NCI-H774 (cell line): Measurements from ENCODE around the gene TDP2.
"Not testable (repeated sequence)": the region's sequence is repeated elsewhere in the genome, so short reads cannot be mapped to it uniquely, and the experiment has no call there.

Experiments used
- DNase-seq: peaks from one replicate; lab custom pipeline; 2025; lab: John Stamatoyannopoulos, UW

TDP2 gene

DNA sequence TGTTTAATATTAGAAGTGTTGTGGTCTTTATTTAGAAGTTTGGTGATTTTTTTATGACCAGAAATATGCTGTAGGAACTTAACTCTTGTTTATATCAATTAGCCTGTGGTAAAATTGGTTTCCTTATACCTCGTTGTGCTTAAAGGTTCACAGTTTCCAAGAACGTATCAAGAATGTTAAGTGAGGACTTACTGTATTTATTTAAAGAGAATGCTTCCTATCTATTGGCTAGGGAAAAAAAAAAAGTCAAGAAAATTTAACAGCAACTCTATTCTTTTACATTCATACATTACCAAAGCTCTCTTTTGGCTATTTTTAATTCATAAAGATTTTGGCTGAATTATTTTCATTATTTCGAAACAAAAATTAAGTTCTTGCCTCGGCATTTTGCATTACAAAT, 22.3 kb downstream of the TDP2 start:
- DNase-seq = no peak

DNA sequence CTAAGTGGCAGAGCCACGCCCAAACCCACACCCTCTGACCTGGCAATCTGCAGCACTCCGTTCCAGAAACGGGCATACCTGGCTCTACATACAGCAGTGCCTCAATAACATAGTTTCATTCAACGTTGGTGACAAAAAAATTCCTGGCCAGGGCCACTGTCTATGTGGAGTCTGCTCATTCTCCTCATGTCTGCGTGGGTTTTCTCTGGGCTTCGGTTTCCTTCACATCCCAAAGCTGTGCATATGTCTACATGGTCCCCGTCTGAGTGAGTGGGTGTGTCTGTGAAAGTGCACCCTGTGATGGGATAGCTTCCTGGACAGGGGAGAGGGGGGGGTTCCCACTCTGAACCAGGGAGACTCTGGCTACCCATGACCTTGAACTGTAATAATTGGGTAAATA, 22.8 kb downstream of the TDP2 start:
- DNase-seq = no peak

DNA sequence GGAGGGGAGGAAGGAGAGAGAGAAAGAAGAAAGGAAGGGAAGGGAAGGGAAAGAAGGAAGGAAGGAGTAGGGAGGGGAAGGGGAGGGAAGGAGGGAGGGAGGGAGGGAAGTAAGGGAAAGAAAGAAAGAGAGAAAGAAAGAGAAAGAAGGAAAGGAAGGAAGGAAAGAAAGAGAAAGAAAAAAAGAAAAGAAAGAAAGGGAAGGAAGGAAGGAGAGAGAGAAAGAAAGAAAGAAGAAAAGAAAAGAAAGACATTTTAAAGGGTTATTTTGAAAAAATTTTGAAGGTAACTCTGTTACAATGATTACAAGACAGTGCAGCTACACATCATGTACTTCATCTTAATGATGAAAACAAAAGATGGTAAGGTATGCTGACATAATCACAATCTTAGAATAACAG, 24.6 kb downstream of the TDP2 start:
- no peak for DNase-seq

DNA sequence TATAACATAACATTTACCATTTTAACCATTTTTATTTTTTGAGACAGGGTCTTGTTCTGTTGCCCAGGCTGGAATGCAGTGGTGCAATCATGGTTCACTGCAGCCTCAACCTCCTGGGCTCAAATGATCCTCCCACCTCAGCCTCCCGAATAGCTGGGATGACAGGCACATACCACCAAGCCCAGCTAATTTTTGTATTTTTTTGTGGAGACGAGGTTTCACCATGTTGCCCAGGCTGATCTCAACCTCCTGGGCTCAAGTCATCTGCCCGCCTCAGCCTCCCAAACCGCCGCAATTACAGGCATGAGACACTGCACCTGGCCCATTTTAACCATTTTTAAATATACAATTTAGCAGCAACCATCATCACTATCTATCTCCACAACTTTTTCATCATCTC, 26.1 kb downstream of the TDP2 start:
- DNase-seq = not testable (repeated sequence)

DNA sequence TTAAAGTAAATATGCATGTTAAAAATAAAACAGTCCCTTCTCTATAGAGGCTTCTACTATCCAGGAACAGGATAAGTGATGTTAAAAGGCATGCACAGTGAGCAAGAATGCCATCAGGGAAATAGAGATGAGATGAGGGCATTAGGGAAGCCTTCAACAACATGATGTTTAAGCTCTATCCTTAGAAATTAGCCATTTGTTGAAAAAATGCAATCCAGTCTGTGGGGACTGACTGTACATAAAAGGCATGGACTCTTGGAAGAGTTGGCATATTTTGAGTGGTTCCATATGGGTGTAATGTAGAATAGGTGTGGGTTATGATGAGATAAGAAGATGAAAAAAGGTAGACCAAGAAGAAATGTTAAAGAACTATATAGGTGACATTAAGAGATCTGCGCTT, 26.5 kb downstream of the TDP2 start:
- no peak for DNase-seq

DNA sequence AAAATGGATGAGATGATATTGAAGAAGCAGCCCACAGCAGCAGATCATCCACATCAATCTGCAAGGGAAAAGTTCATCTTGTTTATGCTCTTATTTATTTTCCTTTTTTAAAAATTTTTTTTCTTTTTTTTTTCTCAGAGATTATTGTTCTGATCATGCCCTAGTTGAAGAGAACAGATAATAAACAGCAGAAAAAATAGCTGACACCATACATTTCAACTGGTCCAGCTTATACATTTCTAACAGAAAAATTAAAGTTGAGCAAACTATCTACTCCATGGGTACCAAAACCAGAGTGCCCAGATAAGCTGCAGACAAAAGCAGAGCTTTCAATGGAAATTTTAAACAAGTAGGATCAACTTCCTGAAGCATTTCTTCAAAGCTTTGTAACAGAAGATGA, 30.0 kb downstream of the TDP2 start:
- no peak for DNase-seq

DNA sequence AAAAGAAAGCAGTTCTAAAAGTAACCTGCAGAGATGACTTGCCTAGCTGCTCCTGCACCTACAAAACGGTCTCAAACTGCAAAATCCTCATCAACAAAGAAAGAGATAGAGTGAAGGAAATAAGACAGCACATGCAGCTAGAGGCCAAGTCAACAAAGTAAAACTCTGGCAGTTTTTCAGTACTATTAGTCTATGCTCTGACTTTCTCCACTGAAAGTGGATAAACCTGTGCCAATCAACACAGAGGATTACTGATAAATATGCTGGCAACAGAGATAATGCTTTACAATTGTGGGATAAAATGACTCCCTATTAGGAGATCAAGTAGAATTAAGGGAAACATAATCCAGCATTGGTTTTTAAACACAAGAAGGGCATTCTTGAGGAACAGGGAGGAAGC, 34.1 kb downstream of the TDP2 start:
- DNase-seq = no peak

DNA sequence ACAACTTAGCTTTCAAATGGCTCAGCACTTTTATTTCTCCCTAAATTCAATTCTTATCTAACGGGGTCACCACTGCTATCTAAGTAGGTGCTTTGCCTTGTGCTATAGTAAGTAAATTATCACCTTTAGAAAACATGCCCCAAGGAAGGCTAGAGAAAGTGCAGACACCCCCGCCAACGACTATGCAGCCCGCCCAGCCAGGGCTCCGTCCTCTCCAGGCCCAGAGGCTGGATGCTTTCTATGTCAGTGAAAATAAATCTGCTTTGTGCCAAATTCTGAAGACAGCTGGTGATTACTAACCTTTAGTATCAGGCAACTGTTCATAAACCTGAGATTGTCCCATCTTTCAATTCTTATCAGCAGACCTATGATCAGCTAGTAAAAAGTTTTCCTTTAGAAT, 35.0 kb downstream of the TDP2 start:
- DNase-seq = no peak

DNA sequence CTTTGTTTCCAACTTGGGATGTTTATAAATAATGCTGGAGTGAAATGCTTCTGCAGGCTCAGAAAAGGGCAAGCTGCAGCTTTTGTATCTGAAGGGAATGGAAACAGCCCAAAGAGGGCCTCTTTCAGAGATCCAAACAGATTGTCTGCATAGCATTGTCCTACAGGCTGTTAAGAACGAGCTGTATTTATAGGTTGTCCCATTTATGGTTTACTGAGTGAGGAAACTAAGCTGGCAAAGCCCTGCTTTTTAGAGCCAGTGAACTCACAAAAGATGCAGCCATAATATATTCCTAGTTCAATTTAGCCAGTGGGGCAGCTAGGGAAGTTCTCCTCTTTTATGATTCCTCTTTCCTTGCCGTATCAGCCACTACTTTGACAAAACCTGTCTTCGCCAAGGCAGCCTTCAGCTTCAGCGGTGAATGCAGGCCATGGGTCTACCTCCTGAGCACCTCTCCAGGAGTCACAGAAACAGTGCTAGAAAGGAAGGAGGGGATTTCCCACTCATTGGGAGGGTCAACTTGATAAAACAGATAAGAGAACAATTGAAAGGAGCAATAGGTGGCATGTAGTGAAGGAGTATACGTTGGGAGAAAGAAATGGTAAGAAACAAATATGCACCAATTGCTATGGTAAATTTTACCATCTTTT, 35.7 kb downstream of the TDP2 start:
- no peak for DNase-seq

DNA sequence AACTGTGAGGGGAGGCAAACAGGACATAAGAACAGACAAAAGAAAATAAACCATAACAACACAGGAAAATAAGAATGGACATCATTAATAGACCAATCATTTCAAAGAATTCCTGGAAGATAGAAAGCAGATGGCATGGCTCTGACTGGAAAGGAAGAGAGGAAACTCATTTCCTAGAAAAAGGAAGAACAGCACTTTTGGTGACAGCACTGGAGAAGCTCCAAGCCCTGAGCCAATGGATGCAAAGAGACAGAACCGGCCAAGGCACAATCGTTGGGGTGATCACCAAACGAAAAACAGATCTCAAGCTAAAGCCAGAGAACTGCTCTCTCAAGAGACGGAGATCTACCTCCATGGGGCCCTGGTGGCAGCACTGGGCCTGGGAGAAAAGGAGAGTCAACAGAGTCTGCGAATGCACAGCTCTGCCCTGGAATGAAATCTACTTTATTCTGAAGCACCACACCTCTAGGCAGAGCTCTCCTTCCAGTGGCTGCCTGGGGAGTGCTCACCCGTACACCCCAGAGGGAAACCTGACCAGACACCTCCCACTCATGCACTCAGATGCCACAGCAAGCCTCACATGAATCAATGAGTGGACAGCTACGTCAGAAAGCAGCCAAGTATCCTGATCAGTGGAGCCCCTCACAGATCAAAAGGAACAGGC, 44.9 kb downstream of the TDP2 start:
- no peak for DNase-seq

DNA sequence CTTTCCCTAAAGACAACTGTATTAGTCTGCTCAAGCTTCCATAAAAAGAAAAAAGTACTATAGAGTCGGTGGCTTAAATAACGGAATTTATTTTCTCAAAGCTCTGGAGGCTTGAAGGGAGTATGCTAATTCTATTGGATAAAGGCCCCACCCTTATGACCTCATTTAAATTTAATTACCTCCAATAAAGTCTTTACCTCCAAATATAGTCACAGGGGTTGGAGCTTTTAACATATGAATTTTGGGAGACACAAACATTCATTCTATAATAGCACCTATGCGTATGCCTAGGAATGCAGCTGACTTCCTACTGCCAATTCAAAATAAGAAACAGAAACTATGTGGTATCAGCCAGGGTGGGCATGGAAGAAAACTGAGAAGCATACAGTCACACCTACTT, 46.1 kb downstream of the TDP2 start:
- DNase-seq = no peak

DNA sequence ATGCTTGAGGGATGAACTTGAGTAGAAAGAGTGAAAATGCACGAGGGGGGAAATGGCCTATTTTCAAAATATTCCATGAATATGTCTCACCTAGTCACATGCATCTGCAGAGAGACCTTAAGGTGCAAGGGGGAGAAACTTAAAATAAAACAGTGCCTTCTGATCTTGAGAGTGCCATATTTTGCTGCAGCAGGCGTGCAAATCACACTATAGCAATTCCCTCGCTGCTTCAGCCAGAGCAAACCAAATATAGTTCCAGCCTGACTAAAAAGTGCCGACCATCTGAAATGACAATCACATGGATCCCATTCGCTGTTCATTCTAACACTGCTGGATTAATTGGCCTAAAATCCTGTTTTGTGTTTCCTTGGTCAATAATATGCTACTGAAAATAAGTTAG, 47.0 kb downstream of the TDP2 start:
- no peak for DNase-seq

DNA sequence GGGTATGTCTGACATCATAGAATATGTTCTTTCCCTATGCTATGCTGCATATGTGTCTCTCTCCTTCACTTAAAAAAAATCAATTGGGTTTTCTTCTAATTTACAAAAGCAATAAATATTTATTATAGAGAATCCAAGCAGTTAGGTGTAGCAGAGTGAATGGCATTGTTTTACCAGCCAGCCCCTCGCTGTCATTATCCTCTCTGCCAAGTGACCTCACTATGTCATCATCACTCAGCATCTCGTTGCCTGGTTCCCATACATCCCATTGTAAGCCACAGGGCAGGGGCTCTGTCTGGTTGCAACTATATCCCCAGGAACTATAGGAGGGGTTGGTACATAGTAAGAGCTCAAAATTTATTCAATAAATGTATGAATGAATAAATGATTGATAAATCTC, 52.1 kb downstream of the TDP2 start:
- no peak for DNase-seq

DNA sequence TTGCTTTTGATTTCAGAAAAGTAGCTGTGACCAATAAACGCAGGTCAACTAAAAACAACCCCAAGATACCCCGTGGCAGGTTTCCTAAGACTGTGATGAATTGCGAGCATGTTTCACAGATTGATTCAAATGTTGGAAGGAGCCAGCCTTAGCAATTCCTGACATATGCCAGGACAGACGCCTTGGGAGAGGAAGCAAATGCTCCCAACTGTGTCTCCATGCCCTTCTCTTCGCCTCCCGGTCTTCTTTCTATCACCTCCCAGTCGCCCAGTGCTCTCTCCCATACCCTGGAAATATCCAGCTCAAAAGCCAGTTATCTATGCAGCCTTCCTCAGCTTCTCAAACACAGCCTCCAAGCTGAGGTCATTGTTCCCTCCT, 52.7 kb downstream of the TDP2 start:
- DNase-seq = no peak

DNA sequence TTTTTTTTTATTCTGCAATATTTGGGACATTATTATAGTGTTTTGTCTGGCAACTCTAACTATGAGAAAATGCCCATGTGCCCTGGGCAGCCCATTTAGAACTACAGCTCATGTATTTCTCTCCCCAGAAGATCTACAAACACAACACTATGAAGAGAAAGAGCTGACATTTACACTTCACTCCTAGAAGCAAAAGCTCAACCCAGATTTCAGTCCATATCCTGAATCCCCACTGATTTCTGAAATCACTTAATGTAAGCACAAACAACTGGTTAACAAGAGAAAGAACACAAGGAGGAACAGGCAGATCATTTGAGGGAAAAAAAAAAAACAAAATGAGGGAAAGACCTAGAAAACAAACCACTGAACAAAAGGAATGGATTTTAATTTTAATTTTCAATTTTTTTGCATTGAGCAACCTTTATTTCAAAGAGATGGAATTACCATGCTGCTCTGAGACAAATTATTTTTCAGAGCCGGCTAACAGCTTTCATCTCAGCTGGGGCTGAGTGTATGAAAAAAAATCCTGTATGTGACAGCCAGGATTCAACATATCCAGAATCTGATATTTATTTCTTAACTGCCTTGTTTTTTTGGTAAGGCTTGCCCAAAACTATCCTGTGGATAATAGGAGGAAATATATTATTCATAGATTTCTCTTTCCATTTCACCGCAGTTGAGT, 53.2 kb downstream of the TDP2 start:
- DNase-seq = no peak

DNA sequence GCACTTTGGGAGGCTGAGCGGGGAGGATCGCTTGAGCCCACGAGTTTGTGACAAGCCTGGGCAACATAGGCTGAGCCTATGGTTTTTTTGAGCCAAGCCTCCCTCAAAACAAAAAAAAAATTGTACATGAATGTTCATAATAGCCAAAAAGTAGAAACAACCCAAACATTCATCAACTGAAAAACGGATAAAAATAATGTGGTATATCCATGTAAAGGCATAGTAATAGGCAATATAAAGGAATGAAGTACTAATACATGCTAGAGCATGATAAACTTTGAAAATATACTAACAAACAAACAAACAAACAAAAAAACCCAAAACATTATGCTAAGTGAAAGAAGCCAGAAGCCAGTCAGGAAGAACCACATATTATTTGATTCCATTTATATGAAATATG, 56.0 kb downstream of the TDP2 start:
- DNase-seq = no peak

DNA sequence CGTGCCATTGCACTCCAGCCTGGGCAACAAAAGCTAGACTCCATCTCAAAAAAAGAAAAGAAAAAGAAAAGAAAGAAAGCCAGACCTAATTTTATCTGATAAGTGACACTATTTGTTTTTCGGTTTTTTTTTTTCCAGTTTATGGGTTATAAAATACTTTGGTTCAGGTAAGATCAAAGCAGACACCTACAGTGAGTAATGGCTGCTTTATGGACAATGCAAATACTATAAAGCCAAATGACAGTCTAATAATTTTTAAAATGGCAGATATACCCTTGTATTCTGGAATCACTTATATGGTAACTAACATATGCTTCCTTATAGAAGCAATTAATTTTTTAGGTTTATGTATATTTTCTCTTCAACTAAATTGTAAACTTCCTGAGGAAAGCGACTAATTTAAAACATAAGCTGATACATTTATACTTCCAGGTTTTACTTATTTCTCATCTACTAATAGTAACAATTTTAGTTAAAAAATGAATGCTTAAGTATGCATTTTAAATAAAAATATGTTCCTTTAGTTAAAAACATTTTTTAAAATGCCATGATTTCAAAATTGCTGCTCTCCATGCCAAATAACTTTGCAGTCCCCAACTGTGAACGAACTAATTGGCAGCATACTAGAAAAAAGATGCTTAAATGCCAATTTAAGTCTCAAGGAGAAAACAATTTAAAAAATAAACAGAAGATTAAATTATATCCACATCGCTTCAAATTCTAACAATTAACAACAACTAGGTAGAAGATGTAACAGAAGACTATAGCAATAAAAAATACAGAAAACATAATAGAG, 59.2 kb downstream of the TDP2 start:
- DNase-seq = no peak

DNA sequence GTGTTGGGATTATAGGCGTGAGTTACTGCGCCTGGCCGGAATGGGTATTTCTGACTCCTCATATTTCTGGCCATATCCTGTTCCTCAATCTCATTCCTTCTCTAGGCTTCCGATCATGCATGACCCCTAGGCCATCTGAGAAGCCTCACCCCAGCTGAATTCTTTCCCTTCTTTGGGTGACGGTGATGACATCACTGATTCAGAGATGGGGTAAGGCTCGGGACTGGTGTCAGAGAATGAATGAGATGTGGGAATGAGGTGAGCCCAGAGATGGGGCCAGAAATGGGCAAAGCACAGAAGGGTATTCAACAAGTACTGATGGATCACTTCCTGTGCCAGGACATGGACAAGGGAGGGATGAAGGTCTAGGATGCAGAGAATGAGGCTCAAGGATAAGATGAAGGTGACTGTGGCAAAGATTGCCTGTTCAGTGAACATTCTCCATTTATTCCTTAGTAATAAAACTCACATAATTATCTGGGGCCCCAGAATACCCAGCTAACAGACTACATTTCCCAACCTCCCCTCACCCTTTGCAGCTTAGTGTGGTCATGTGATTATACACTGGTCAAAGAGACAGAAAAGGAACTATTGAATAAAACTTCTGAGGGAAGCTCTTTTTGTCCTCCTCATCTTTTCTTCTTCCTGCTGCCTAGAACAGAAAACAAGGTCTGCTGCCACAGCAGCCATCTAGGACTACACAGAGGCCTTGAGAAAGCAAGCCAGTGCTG, 60.3 kb downstream of the TDP2 start:
- no peak for DNase-seq

DNA sequence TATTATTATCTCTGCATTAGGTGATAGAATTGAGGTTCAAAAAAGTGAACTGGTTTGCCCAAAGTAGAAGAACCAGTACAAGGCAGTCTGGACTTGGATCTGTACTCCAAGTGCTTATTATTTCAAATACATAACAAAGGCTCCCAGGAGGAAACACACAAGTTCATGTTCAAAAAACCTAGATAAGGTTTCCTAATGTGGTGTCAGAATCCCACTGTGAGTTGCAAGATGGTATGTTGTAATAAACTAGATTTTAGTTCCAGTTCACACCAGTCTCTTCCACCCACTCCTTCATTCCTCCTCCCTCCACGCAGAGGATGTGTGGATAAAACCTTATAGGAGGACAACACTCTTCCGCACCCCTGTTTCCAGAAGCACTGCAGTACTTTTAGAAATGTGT, 63.5 kb downstream of the TDP2 start:
- no peak for DNase-seq

DNA sequence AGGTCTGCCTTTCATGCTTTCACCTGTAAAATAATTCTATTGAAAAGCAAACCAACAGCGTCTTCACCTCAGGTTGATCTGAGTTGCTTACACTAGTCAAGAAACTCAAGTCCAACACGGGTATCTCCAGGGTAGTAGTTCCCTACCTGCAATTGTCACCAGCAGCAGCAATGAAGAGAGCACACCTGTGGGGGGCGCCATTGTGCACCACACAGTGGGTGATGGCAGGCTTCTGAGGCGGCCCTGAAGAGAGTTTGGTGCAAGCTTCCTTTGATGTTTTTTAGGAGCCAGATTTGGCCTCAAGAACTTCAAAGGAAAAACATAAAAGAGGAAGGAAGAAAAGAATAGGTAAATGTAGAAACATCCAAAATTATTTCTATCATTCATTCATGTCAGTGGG, 65.8 kb downstream of the TDP2 start:
- DNase-seq = no peak
